HUES48 (cell line): ENCODE data around the gene PRRT1B.

Experiments used
- H3K27ac ChIP-seq: one replicate; pipeline ENCODE4 v1.7.0; 2013; ENCODE audit warnings: low read depth, low read length, inconsistent platforms
- H3K27me3 ChIP-seq: 2 replicates; pipeline ENCODE4 v1.6.1; 2013; ENCODE audit warnings: mild to moderate bottlenecking, low read length; ENCODE audit not compliant: control insufficient read depth, insufficient read depth
- H3K36me3 ChIP-seq: 2 replicates; pipeline ENCODE4 v1.6.1; 2013; ENCODE audit warnings: low read length; ENCODE audit not compliant: control insufficient read depth, insufficient read depth
- H3K4me1 ChIP-seq: 2 replicates; pipeline ENCODE4 v1.6.1; 2013; ENCODE audit warnings: mild to moderate bottlenecking, low read length; ENCODE audit not compliant: control insufficient read depth, insufficient read depth
- H3K4me3 ChIP-seq: 2 replicates; pipeline ENCODE4 v1.5.1; 2013; ENCODE audit warnings: mild to moderate bottlenecking, low read depth, low read length
- H3K9ac ChIP-seq: 2 replicates; pipeline ENCODE4 v1.6.1; 2013; ENCODE audit warnings: mild to moderate bottlenecking, low read depth, low read length, moderate library complexity
- H3K9me3 ChIP-seq: 2 replicates; pipeline ENCODE4 v1.6.1; 2013; ENCODE audit warnings: low read length; ENCODE audit not compliant: control insufficient read depth, insufficient read depth

PRRT1B gene

DNA sequence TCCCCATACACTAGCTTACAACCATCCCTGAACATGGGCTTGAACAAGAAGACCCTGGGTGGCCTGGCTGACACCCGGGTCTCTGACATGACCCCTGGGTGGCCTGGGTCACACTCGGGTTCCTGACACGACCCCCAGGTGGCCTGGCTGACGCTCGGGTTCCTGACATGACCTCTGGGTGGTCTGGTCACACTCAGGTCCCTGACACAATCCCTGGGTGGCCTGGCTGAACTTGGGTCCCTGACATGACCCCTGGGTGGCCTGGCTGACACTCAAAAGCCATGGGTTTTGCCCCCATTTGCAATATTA is 38.0 kb downstream of the PRRT1B start:
- Histone ChIP-seq H3K4me3 (no peak overlapping the region), H3K27ac (no peak overlapping the region), H3K9ac (no peak overlapping the region), H3K36me3 (peaks cover 54% of the 10 kb centered on the region), H3K9me3 (no peaks in the 10 kb centered on the region), H3K4me1 (no peaks in the 10 kb centered on the region), H3K27me3 (no peaks in the 10 kb centered on the region)

DNA sequence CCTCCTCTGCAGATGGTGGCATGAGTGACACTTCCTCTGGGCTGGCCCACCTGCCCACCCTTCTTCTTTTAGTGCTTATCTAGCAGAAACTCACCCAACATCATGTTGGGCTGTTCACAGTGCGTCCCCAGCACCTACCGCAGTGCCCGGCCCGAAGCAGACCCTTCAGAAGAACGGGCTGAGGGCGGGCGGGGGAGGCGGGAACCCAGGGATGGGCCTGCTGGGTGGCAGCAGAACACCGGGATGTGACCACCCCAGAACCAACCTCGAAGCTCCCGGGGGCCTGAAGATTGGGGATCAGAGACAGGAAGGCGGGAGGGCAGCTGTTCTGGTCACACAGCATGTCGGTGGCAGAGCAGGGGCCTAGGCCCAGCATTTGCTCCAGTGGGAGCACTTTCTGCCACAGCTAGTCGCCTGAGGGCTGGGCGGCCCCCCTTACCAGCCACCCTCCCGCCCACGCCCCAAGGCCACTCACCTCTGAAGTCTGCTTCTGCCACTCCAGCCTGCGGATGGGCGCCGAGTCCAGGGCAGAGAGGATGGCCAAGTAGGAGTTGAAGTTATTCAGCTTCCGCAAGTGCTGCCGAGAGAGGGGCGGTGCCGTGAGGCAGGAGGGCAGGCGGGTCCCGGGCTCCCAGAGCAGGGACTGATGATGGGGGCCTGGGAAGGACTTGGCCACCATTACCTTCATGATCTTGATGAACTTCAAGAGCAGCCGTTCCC is 38.7 kb downstream of the PRRT1B start:
- peaks cover 57% of the 10 kb centered on the region for H3K36me3 ChIP-seq
- H3K27ac ChIP-seq: no peak overlapping the region
- no peak overlapping the region for H3K9ac ChIP-seq

DNA sequence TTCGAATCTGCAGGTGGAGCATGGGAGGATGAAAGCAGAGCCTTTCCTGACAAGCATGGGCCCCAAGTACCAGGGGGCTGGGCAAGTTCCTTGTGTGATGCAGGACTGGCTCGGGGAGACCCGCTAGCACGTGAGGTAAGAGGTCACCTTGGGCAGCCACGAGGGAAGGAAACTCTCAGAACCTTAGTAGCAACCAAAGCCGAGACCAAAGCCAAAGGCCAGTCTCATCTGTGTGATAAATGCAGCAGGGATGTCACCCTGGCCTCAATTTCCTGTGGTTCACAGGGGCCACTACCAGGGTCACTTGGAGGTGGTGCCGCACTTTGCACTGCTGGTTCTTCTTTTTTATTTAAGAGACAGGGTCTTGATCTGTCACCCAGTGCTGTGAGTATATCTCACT is 39.5 kb downstream of the PRRT1B start:
- no peaks in the 10 kb centered on the region for H3K4me1 ChIP-seq
- peaks cover 57% of the 10 kb centered on the region for H3K36me3 ChIP-seq
- H3K9me3 ChIP-seq: no peaks in the 10 kb centered on the region
- H3K4me3 ChIP-seq: no peak overlapping the region
- H3K27ac ChIP-seq: no peak overlapping the region
- no peaks in the 10 kb centered on the region for H3K27me3 ChIP-seq
- H3K9ac ChIP-seq: no peak overlapping the region

More for the DNA sequence above, 38.7 kb downstream of the PRRT1B start:
- Histone ChIP-seq H3K9me3 (no peaks in the 10 kb centered on the region), H3K27me3 (no peaks in the 10 kb centered on the region), H3K4me1 (no peaks in the 10 kb centered on the region), H3K4me3 (no peak overlapping the region)

DNA sequence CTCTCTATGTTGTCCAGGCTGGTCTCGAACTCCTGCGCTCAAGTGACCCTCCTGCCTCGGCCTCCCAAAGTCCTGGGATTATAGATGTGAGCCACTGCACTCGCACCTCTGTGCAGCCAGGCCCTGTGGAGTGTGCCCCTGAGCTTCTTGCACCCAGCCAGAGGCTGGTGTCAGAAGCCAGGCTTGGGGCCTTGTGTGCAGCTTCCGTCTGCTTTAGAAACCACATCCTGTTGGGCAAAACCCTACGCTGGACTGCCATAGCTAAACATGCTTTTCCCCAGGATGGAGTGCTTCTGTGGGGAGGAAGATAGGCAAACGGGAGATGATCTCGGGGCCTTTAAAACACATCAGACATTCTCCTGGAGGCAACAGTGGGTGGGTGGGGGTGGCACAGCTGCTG is 40.1 kb downstream of the PRRT1B start:
- H3K27me3 ChIP-seq: no peaks in the 10 kb centered on the region
- no peak overlapping the region for H3K4me3 ChIP-seq
- H3K27ac ChIP-seq: no peak overlapping the region
- no peaks in the 10 kb centered on the region for H3K9me3 ChIP-seq
- no peaks in the 10 kb centered on the region for H3K4me1 ChIP-seq
- no peak overlapping the region for H3K9ac ChIP-seq
- H3K36me3 ChIP-seq: peaks cover 57% of the 10 kb centered on the region

DNA sequence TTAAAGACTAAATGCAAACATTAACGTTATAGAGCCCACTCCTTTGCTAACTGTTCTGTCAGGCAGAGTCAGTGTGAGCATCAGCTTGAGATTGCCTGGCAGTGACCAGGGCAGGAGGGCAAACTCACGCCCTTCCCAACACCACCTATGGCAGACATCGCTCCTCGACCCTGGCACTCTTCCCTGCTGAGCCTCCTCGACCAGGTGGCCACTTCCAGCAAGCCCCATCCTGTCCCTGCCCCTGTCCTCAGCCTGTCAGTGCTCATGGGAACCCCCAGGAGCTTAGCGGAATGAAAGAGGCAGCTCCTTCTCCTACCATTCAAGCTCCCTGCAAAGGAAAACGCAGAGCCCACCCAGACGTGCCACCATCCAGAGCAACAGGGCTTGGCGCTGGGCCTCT is 42.0 kb downstream of the PRRT1B start:
- H3K9me3 ChIP-seq: no peaks in the 10 kb centered on the region
- H3K9ac ChIP-seq: no peak overlapping the region
- H3K4me3 ChIP-seq: no peak overlapping the region
- H3K4me1 ChIP-seq: no peaks in the 10 kb centered on the region
- H3K27ac ChIP-seq: no peak overlapping the region
- peaks cover 51% of the 10 kb centered on the region for H3K36me3 ChIP-seq
- H3K27me3 ChIP-seq: no peaks in the 10 kb centered on the region

DNA sequence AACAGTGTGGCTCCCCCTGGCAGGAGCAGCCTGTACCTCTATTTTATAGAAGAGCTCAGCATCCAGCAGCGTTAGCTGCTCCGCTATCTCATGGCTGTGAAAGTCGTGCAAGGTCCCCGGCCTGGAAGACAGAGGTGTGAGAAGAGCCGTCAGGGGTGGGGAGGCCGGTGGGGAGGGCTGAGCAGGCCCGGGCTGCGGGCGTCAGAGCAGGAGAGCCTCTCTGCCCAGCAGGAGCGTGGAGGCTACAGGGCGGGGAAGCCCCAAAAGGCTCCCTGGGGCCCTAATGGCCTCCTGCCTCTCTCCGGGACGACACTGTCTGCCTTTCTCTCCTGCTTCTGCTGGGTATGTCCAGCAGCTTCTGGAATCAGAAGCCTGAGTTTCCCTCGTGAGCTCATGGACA is 42.6 kb downstream of the PRRT1B start:
- peaks cover 51% of the 10 kb centered on the region for H3K36me3 ChIP-seq
- H3K9ac ChIP-seq: no peak overlapping the region
- no peak overlapping the region for H3K4me3 ChIP-seq
- H3K4me1 ChIP-seq: no peaks in the 10 kb centered on the region
- H3K27me3 ChIP-seq: no peaks in the 10 kb centered on the region
- no peak overlapping the region for H3K27ac ChIP-seq
- H3K9me3 ChIP-seq: no peaks in the 10 kb centered on the region

DNA sequence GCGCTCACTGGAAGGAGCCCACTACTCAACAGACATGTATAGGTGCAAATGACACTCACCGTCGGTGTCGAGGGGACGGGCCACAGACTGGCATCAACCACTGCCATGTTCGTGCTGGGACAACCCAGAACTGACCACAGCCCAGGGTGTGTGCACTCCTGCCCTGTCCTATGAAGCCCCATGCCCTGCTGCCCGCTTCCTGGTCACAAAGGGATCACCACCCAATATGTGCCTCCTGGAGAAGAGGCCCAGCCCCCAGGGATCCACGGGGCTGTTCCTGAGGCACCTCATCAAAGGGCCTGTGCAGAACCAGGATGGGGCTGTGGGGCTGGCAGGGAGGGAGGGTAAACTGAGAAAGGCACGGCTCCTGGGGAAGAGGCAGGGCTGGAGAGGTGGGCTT is 43.1 kb downstream of the PRRT1B start:
- Histone ChIP-seq H3K4me1 (no peaks in the 10 kb centered on the region), H3K9ac (no peak overlapping the region), H3K27ac (no peak overlapping the region), H3K4me3 (no peak overlapping the region), H3K27me3 (no peaks in the 10 kb centered on the region), H3K36me3 (peaks cover 48% of the 10 kb centered on the region), H3K9me3 (no peaks in the 10 kb centered on the region)

DNA sequence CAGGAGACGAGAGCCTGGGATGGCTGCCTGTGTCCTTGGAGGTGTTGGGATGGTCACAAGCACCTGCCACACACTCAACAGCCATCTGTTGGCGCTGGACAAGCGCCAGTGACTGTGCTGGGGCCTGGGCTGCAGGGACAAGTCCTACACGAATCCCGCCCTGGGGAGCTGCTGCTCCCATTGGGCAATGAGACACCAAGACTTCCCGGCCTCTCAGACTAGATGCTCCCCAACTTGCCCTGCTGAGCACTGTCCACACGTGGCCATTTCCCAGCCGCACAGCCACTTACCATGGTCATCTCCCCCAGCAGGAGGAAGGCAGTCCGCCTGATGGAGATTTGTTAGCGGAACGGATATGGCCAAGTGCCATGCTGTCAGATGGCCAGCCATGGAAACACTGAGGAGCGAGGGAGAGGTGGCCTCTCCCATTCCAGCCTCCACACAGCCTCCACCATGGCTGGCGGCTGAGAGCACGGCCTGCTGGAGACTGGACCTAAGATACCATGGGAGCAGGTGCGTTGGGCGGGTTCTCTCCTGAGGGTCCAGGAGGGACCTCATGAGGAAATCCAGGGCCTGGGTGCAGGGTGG is 43.9 kb downstream of the PRRT1B start:
- H3K27ac ChIP-seq: no peak overlapping the region
- peaks cover 50% of the 10 kb centered on the region for H3K36me3 ChIP-seq

DNA sequence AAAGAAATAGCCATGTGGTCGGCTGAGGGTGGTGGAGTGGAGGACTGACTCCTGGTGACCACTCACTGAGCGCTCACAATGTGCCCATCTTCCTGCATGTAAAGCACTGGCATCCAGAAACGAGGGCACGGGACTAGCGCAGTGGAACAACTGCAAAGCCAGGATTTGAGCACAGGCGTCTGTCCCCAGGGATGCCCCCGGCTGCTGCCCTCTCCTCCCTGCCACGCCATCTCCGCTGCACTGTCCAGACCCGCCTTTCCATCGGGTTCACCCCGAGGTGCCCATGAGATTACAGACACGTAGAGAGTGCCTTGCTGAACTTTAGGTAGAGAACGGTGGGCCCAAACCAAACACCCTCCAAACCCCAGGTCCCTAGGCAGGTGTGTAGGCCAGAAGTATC is 44.7 kb downstream of the PRRT1B start:
- H3K4me1 ChIP-seq: no peaks in the 10 kb centered on the region
- no peak overlapping the region for H3K4me3 ChIP-seq
- no peaks in the 10 kb centered on the region for H3K9me3 ChIP-seq
- no peak overlapping the region for H3K9ac ChIP-seq
- H3K27ac ChIP-seq: no peak overlapping the region
- no peaks in the 10 kb centered on the region for H3K27me3 ChIP-seq
- peaks cover 50% of the 10 kb centered on the region for H3K36me3 ChIP-seq

More for the DNA sequence above, 43.9 kb downstream of the PRRT1B start:
- Histone ChIP-seq H3K4me1 (no peaks in the 10 kb centered on the region), H3K4me3 (no peak overlapping the region), H3K9me3 (no peaks in the 10 kb centered on the region), H3K9ac (no peak overlapping the region), H3K27me3 (no peaks in the 10 kb centered on the region)

DNA sequence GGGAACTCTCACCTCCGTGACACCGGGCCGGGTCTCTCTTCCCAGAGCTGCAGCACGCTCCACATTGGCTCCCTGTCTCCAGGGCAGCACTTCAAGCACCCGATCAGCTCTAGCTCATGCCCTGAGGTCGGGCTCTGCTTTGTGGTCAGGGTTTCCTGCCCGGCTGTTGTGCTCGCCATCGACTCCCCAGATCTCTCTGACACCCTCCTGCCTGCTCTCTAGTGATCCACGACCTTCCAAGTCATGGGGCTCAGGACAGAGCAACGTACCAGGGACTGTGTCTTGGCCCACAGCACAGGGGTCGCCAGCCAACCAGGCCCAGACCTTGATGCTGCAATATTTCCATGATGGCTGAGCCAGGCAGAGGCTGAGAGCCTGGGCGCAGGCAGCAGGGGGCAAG is 45.1 kb downstream of the PRRT1B start:
- no peak overlapping the region for H3K9ac ChIP-seq
- H3K36me3 ChIP-seq: peaks cover 52% of the 10 kb centered on the region
- no peak overlapping the region for H3K27ac ChIP-seq
- no peak overlapping the region for H3K4me3 ChIP-seq
- no peaks in the 10 kb centered on the region for H3K27me3 ChIP-seq
- H3K9me3 ChIP-seq: no peaks in the 10 kb centered on the region
- H3K4me1 ChIP-seq: no peaks in the 10 kb centered on the region

DNA sequence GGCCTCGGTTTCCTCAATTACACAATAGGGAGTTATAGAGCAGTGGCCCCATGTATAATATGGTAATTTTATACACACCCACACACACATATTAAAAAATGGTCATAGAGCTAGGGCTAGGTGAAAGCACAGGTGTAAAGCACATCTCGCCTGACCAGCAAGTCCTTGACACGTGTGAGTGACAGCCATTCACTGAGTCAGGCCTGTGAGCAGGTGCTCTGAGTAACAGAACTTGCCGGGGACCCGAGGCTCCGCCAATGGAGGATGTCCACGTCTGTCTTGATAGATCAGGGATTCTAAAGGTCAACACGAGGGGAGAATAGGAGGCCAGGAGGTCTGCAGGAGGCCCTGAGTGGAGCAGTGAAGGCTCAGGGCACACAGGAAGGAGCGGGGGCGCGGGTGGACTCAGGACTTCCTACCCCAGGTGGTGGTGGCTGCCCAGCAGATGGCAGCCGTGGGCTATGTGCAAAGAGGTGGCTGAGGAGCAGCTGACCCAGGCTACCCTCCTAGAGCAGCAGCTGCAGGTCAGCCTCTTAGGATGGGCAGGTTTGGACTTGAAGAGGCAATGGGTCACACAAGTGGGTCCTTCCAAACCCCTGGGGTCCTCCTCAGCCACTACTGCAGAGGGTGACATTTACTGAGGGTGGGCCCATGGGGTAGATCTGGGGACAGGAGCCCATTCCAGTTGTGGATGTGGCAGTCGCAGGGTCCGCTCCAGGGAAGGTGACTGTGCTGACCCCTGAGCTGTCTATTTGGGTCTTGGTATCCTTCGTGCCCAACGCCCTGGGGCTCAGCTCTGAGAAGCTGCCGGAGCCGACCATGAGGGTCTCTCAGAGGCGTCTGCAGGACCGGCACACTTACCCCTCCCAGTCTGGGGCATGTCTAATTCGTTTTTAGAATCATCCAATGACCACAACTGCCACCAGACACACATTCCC is 45.9 kb downstream of the PRRT1B start:
- no peaks in the 10 kb centered on the region for H3K27me3 ChIP-seq
- H3K9ac ChIP-seq: no peak overlapping the region
- no peak overlapping the region for H3K4me3 ChIP-seq
- H3K9me3 ChIP-seq: no peaks in the 10 kb centered on the region
- H3K4me1 ChIP-seq: no peaks in the 10 kb centered on the region
- H3K36me3 ChIP-seq: peaks cover 59% of the 10 kb centered on the region
- no peak overlapping the region for H3K27ac ChIP-seq
